Prostate gland (tissue), 2 donors: ENCODE measurements around the gene PLEKHM2. TPM values are rescaled to one million over a fixed set of nuclear protein-coding genes. Genes with fewer than 3 reads are reported as not detected.

ENCODE experiments used
- DNase-seq: peaks from one replicate; pipeline ENCODE4 v3.0.0-alpha.2; 2019; ENCODE audit warnings: low spot score
- H3K27ac ChIP-seq, 2 donors: fragments of 200-600 bp; sonication (generic); 2 replicates each; pipeline ENCODE4 v1.5.1; 2017 to 2019
- H3K27me3 ChIP-seq: fragments of 200-600 bp; sonication (generic); replicated peaks from 2 replicates; pipeline ENCODE4 v1.5.1; 2019; ENCODE audit not compliant: insufficient read depth
- H3K36me3 ChIP-seq, 2 donors: fragments of 200-600 bp; sonication (generic); 1 replicate in 1 of 2; 2 replicates in 1 of 2; pipeline versions ENCODE4 v1.5.1 to v1.8.1; 2017 to 2019
- H3K4me1 ChIP-seq: fragments of 200-600 bp; sonication (generic); replicated peaks from 2 replicates; pipeline ENCODE4 v1.5.1; 2019
- H3K4me3 ChIP-seq, 2 donors: fragments of 200-600 bp; sonication (generic); 2 replicates each; pipeline ENCODE4 v1.5.1; 2017 to 2019
- H3K9me3 ChIP-seq: fragments of 200-600 bp; sonication (generic); 2 replicates; pipeline ENCODE4 v1.5.1; 2017
- CTCF ChIP-seq, 4 experiments: fragments of 200-600 bp in 2 of 4; fragments of 450-650 bp in 2 of 4; sonication (generic) in 2 of 4; IDR thresholded peaks; 1 replicate in 3 of 4; 2 replicates in 1 of 4; pipeline ENCODE4 v1.5.1; 2016 to 2019; ENCODE audit warnings: antibody characterized with exemption in 4 of 4, mild to moderate bottlenecking in 2 of 4, moderate library complexity in 2 of 4
- POLR2A ChIP-seq: fragments of 450-650 bp; IDR thresholded peaks from one replicate; pipeline ENCODE4 v1.6.1; 2016; ENCODE audit warnings: antibody characterized with exemption, mild to moderate bottlenecking
- POLR2AphosphoS5 ChIP-seq: sonication (generic); formaldehyde crosslinking; IDR thresholded peaks from one replicate; pipeline ENCODE4 v1.6.1; 2017; ENCODE audit warnings: antibody characterized with exemption
- WGBS: methylation state at CpG from one replicate; pipeline ENCODE4 v1.1.5; 2018; 5-methylcytosine and 5-hydroxymethylcytosine counted together
- intact Hi-C: fragments of 100-400 bp; cut with DNase I; formaldehyde crosslinking; loops from one replicate; pipeline ENCODE4 v1.14.2; 2022
- total RNA-seq, 2 donors: library from RNA; depleted of rRNA; stranded (reverse); fragments of >200 nt; gene quantifications; one replicate each; pipeline ENCODE4 v1.1.0, GENCODE V29; 2016

PLEKHM2 gene
- total RNA-seq, 2 donors from 2014 or later, result 29.0 to 60.4 TPM

GRCh38 chr1:15654091-15654690, 29.9 kb upstream of the PLEKHM2 start:
- intact Hi-C loops, result no loop called here
- TF ChIP-seq CTCF (IDR thresholded peaks at IDR 0.05) (no peak), POLR2AphosphoS5 (no peak), POLR2A (no peak)
- no peak for DNase-seq
- Histone ChIP-seq H3K4me1 (no peaks in the 10 kb centered on the region), H3K9me3 (no peaks in the 10 kb centered on the region), H3K4me3 (no peak overlapping the region), H3K36me3 (no peaks in the 10 kb centered on the region), H3K27ac (no peak overlapping the region), H3K27me3 (no peaks in the 10 kb centered on the region)
- WGBS, result 94% methylated on average over 6 of the region's 6 CpGs

GRCh38 chr1:15656464-15656863, 27.7 kb upstream of the PLEKHM2 start:
- Histone ChIP-seq H3K4me3 (no peak overlapping the region), H3K27me3 (no peaks in the 10 kb centered on the region), H3K9me3 (no peaks in the 10 kb centered on the region), H3K4me1 (no peaks in the 10 kb centered on the region), H3K36me3 (peaks cover 6 to 7% of the 10 kb centered on the region in 2 donors), H3K27ac (no peak overlapping the region)
- no peak for TF ChIP-seq CTCF (IDR thresholded peaks at IDR 0.05)
- 93% methylated on average over 3 of the region's 3 CpGs for WGBS
- intact Hi-C loops, result no loop called here
- no peak for DNase-seq

- Histone ChIP-seq H3K36me3 (peaks cover 6 to 7% of the 10 kb centered on the region in 2 donors), H3K4me3 (no peak overlapping the region), H3K9me3 (no peaks in the 10 kb centered on the region), H3K27ac (no peak overlapping the region), H3K4me1 (no peaks in the 10 kb centered on the region), H3K27me3 (no peaks in the 10 kb centered on the region)
- WGBS, result 75% methylated on average over 1 of the region's 1 CpG
- DNase-seq, result no peak
- TF ChIP-seq CTCF (IDR thresholded peaks at IDR 0.05) (no peak), POLR2A (no peak), POLR2AphosphoS5 (no peak)
- intact Hi-C loops, result no loop called here
Measured at GRCh38 chr1:15657021-15657420, 27.1 kb upstream of the PLEKHM2 start.

GRCh38 chr1:15660151-15660550, 24.0 kb upstream of the PLEKHM2 start:
- Histone ChIP-seq H3K27ac (no peak overlapping the region), H3K4me1 (no peaks in the 10 kb centered on the region), H3K27me3 (no peaks in the 10 kb centered on the region), H3K36me3 (peaks cover 6 to 7% of the 10 kb centered on the region in 2 donors), H3K9me3 (no peaks in the 10 kb centered on the region), H3K4me3 (no peak overlapping the region)
- TF ChIP-seq CTCF (IDR thresholded peaks at IDR 0.05) (no peak), POLR2AphosphoS5 (no peak), POLR2A (no peak)
- 100% methylated on average over 3 of the region's 3 CpGs for WGBS
- intact Hi-C loops, result no loop called here
- DNase-seq, result no peak

- Histone ChIP-seq H3K4me3 (no peak overlapping the region), H3K36me3 (peaks cover 6 to 7% of the 10 kb centered on the region in 2 donors), H3K27me3 (no peaks in the 10 kb centered on the region), H3K27ac (no peak overlapping the region), H3K4me1 (no peaks in the 10 kb centered on the region), H3K9me3 (no peaks in the 10 kb centered on the region)
- WGBS, result 80% methylated on average over 2 of the region's 2 CpGs
- intact Hi-C loops, result no loop called here
- TF ChIP-seq POLR2A (no peak), POLR2AphosphoS5 (no peak), CTCF (IDR thresholded peaks at IDR 0.05) (no peak)
- no peak for DNase-seq
Measured at GRCh38 chr1:15662477-15662876, 21.6 kb upstream of the PLEKHM2 start.
